ENCODE measurements around the gene CBR3. TPM values are rescaled to one million over a fixed set of nuclear protein-coding genes. Genes with fewer than 3 reads are reported as not detected.

Gene CBR3
- total RNA-seq, 1 experiment from 2014 or later, result 12.9 TPM

DNA sequence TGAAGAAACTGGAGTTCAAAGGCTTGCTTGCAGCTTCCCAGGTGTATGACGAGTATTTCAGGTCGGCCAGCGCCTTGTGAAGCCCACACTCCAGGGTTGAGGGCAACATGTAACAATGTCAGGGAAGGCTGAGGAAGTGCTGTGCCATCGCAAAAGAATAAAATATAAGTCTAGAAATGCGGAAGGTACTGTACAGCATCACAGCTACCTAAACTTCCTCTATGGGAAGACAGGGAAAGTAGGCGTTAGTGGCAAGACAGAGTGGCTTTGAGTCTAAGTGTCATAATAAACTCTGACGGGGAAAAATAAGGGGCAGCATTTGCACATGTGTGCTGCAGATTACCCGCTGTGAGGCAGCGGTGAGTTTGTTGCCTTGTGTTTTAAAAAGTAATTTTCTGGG, 50.6 kb downstream of the CBR3 start:
- H3K4me1 Mint-ChIP-seq, result peaks cover 5% of the 10 kb centered on the region
- CTCF ChIA-PET, result interaction anchor here (1.8 to 1.9 kb wide), 2 partner anchors 24 kb away, joined by 10 read pairs; no protein-coding TSS in a partner anchor
- H3K36me3 Mint-ChIP-seq, result no peaks in the 10 kb centered on the region
- peaks cover 5% of the 10 kb centered on the region for H3K9me3 Mint-ChIP-seq
- ATAC-seq (no peak), DNase-seq (ENCODE audit: low spot score) (no peak)
- no peak for TF ChIP-seq TP53 (CRISPR knock-in tag; IDR thresholded peaks at IDR 0.05)
- POLR2A ChIA-PET, result no interaction called here
- H3K27ac Mint-ChIP-seq, result no peak overlapping the region
- H3K4me3 Mint-ChIP-seq, result no peak overlapping the region
- H3K27me3 Mint-ChIP-seq (ENCODE audit: low read depth), result no peaks in the 10 kb centered on the region

DNA sequence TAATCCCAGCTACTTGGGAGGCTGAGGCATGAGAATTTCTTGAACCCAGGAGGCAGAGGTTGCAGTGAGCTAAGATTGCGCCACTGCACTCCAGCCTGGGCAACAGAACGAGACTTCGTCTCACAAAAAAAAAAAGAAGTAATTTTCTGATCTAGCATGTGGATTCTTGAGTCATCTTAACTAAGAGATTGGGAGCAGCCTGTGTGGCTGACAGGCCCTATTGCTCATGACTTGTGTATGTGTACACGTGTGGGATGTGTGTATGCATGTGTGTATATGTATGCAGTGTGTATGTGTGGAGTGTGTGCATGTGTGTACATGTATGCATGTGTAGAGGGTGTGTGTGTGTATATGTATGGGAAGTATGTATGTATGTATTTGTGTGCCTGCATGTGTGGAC, 51.2 kb downstream of the CBR3 start:
- Mint-ChIP-seq H3K27ac (no peak overlapping the region), H3K27me3 (ENCODE audit: low read depth) (no peaks in the 10 kb centered on the region), H3K36me3 (no peaks in the 10 kb centered on the region), H3K4me3 (no peak overlapping the region), H3K4me1 (peaks cover 5% of the 10 kb centered on the region), H3K9me3 (peaks cover 2% of the 10 kb centered on the region)
- CTCF ChIA-PET, result interaction anchor here (1.0 to 2.4 kb wide), 6 partner anchors 10 to 237 kb away, joined by 3 to 10 read pairs (median 4); no protein-coding TSS in a partner anchor
- ATAC-seq (no peak), DNase-seq (ENCODE audit: low spot score) (no peak)
- TF ChIP-seq IRF2 (CRISPR knock-in tag; IDR thresholded peaks at IDR 0.05; ENCODE audit: borderline replicate concordance, low read depth), result no peak
- TF ChIP-seq ZNF423 (CRISPR knock-in tag; IDR thresholded peaks at IDR 0.05), result no peak
- TF ChIP-seq CREM (CRISPR knock-in tag; IDR thresholded peaks at IDR 0.05), result no peak
- TF ChIP-seq MAX (CRISPR knock-in tag; IDR thresholded peaks at IDR 0.05), result no peak
- TF ChIP-seq, protein P1, sequence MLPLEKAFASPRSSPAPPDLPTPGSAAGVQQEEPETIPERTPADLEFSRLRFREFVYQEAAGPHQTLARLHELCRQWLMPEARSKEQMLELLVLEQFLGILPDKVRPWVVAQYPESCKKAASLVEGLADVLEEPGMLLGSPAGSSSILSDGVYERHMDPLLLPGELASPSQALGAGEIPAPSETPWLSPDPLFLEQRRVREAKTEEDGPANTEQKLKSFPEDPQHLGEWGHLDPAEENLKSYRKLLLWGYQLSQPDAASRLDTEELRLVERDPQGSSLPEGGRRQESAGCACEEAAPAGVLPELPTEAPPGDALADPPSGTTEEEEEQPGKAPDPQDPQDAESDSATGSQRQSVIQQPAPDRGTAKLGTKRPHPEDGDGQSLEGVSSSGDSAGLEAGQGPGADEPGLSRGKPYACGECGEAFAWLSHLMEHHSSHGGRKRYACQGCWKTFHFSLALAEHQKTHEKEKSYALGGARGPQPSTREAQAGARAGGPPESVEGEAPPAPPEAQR (CRISPR knock-in tag; IDR thresholded peaks at IDR 0.05), result no peak
- TF ChIP-seq ZNF416 (CRISPR knock-in tag; IDR thresholded peaks at IDR 0.05), result no peak
- no peak for TF ChIP-seq KAT7 (CRISPR knock-in tag; IDR thresholded peaks at IDR 0.05; ENCODE audit: borderline replicate concordance)
- TF ChIP-seq, protein P2, sequence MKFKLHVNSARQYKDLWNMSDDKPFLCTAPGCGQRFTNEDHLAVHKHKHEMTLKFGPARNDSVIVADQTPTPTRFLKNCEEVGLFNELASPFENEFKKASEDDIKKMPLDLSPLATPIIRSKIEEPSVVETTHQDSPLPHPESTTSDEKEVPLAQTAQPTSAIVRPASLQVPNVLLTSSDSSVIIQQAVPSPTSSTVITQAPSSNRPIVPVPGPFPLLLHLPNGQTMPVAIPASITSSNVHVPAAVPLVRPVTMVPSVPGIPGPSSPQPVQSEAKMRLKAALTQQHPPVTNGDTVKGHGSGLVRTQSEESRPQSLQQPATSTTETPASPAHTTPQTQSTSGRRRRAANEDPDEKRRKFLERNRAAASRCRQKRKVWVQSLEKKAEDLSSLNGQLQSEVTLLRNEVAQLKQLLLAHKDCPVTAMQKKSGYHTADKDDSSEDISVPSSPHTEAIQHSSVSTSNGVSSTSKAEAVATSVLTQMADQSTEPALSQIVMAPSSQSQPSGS (CRISPR knock-in tag; IDR thresholded peaks at IDR 0.05; ENCODE audit: borderline replicate concordance, low read depth), result no peak
- TF ChIP-seq NFATC4 (CRISPR knock-in tag; IDR thresholded peaks at IDR 0.05), result no peak
- TF ChIP-seq, protein P3, sequence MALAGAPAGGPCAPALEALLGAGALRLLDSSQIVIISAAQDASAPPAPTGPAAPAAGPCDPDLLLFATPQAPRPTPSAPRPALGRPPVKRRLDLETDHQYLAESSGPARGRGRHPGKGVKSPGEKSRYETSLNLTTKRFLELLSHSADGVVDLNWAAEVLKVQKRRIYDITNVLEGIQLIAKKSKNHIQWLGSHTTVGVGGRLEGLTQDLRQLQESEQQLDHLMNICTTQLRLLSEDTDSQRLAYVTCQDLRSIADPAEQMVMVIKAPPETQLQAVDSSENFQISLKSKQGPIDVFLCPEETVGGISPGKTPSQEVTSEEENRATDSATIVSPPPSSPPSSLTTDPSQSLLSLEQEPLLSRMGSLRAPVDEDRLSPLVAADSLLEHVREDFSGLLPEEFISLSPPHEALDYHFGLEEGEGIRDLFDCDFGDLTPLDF (CRISPR knock-in tag; IDR thresholded peaks at IDR 0.05), result no peak
- TF ChIP-seq HMGXB4 (CRISPR knock-in tag; IDR thresholded peaks at IDR 0.05), result no peak
- TF ChIP-seq SOX15 (CRISPR knock-in tag; IDR thresholded peaks at IDR 0.05), result no peak
- no peak for TF ChIP-seq FOXP4 (CRISPR knock-in tag; IDR thresholded peaks at IDR 0.05)
- no peak for TF ChIP-seq OVOL2 (CRISPR knock-in tag; IDR thresholded peaks at IDR 0.05; ENCODE audit: borderline replicate concordance)
- POLR2A ChIA-PET, result interaction anchor here (0.6 kb wide), 1 partner anchor 134 kb away, joined by 3 read pairs; the partner anchor contains the start of gene MORC3

Data from WTC11 (cell line).